GM21423 (cell line): ENCODE results near the gene POR.
"Not testable (repeated sequence)": the region's sequence is repeated elsewhere in the genome, so short reads cannot be mapped to it uniquely, and the experiment has no call there.

Experiments
- ATAC-seq: cut with Tn5 transposase; IDR thresholded peaks from one replicate; pipeline ENCODE4 v1.9.1; 2021; ENCODE audit warnings: mild to moderate bottlenecking, moderate library complexity; ENCODE audit not compliant: unreplicated experiment

The POR gene

DNA sequence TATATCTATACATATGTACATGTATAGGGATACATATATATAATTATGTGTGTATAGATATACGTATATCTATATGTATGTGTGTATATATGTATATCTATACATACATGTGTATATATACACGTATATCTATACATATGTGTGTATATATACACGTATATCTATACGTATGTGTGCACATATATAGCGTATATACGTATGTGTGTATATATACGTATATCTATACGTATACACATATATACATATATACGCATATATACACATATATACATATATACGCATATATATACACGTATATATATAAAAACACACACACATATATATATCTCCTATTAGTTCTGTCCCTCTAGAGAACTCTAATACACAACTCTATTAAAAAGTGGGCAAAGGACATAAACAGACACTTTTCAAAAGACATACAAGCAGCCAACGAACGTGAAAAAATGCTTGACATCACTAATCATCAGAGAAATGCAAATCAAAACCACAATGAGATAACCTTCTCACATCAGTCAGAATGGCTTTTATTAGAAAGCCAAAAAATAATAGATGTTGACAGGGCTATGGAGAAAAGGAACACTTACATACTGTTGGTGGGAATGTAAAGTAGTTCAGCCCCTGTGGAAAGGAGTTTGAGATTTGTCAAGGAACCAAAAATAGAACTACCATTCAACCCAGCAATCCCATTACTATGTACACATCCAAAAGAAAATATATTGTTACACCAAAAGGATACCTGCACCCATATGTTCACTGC lies 101.4 kb downstream of the POR start:
- no peak for ATAC-seq

- ATAC-seq, result not testable (repeated sequence)
Measured at GRCh38 chr7:76018520-76018919, 103.6 kb downstream of the POR start.

DNA sequence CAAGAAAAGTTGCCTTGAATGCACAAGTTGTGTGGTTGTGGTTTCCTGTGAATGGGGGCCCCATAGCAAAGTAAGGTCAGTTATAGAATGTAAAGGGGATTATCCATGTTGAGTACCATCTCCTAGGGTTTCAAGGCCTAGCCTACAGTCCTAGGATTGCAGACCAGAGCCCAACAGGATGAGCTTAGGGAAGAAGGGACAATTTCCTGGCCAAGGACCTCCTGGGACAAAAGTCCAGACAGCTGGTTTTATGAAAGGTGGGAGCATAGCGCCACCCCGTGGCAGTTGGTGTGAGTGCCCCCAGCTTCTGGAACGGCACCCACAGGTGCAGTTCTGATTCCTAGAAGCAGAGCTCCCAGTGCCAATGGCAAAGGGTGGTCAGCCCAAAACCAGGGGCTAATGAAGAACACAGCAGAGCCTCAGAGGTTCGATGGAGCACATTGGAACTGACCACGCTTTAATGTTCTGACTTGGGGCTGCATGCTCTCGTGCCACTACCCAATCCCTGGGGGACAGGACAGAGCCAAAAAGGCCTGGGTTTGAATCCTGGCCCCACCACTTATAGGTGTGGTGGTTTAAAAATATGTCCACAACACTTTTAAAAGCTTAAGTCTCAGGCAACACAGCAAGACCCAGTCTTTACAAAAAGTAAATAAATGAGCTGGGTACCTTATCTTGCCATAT lies 105.2 kb downstream of the POR start:
- ATAC-seq, result peak; percentile 59

GRCh38 chr7:76022026-76022780 lies 107.2 kb downstream of the POR start:
- no peak for ATAC-seq

- ATAC-seq, result no peak
Measured at GRCh38 chr7:76023002-76023401, 108.0 kb downstream of the POR start.

DNA sequence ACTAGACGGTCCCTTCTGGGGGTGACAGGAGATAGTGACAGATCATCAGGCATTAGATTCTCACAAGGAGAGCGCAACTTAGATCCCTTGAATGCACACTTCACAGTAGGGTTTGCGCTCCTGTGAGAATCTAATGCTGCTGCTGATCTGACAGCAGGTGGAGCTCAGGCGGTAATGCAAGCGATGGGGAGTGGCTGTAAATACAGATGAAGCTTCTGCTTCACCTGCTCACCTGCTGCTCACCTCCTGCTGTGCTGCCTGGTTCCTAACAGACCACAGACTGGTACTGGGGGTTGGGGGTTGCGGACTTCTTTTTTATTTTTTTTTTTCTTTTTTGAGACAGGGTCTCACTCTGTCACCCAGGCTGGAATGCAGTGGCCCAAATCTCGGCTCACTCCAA lies 114.7 kb downstream of the POR start:
- not testable (repeated sequence) for ATAC-seq

DNA sequence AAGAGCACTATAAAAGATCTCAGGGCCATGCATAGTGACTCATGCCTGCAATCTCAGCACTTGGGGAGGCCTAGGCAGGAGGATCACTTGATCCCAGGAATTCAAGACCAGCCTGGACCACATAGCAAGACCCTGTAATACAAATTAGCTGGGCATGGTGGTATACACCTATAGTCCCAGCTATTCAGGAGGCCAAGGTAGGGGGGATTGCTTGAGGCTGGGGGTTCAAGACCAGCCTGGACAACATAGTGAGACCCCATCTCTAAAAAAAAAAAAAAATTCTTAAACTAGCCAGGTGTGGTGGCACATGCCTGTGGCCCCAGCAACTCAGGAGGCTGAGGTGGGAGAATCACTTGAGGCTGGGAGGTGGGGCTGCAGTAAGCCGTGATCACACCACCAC lies 117.0 kb downstream of the POR start:
- no peak for ATAC-seq
